H9 (cell line): ENCODE measurements around the gene HERC4. TPM values are rescaled to one million over a fixed set of nuclear protein-coding genes. Genes with fewer than 3 reads are reported as not detected.

Experiments
- DNase-seq: peaks from one replicate; pipeline ENCODE4 v3.0.0-alpha.2; 2017
- H2AFZ ChIP-seq: one replicate; pipeline ENCODE4 v1.6.1; 2013; ENCODE audit warnings: mild to moderate bottlenecking, low read length, control low read depth, moderate library complexity
- H2AK5ac ChIP-seq: 2 replicates; pipeline ENCODE4 v1.6.1; 2013; ENCODE audit warnings: low read length, control low read depth, mixed read lengths; ENCODE audit not compliant: insufficient read length
- H2BK120ac ChIP-seq: one replicate; pipeline ENCODE4 v1.6.1; 2013; ENCODE audit warnings: low read depth, mild to moderate bottlenecking, low read length, control low read depth, inconsistent platforms; ENCODE audit not compliant: poor library complexity, severe bottlenecking
- H2BK12ac ChIP-seq: 2 replicates; pipeline ENCODE4 v1.6.1; 2013; ENCODE audit warnings: low read length, control low read depth, mixed read lengths, low read depth; ENCODE audit not compliant: insufficient read length
- H2BK15ac ChIP-seq: 2 replicates; pipeline ENCODE4 v1.6.1; 2013; ENCODE audit warnings: low read depth, low read length, control low read depth
- H2BK20ac ChIP-seq: one replicate; pipeline ENCODE4 v1.6.1; 2013; ENCODE audit warnings: low read depth, mild to moderate bottlenecking, low read length, control low read depth, inconsistent platforms; ENCODE audit not compliant: poor library complexity, severe bottlenecking
- H2BK5ac ChIP-seq: 2 replicates; pipeline ENCODE4 v1.6.1; 2013; ENCODE audit warnings: low read length, control low read depth, mixed read lengths; ENCODE audit not compliant: insufficient read length
- H3K14ac ChIP-seq: 2 replicates; pipeline ENCODE4 v1.6.1; 2013; ENCODE audit warnings: low read length, control low read depth; ENCODE audit not compliant: insufficient read depth
- H3K18ac ChIP-seq: 2 replicates; pipeline ENCODE4 v1.6.1; 2013; ENCODE audit warnings: low read depth, mild to moderate bottlenecking, mixed read lengths, low read length, control low read depth; ENCODE audit not compliant: insufficient read length
- H3K23ac ChIP-seq: 2 replicates; pipeline ENCODE4 v1.6.1; 2013; ENCODE audit warnings: low read length, control low read depth, mixed read lengths, low read depth; ENCODE audit not compliant: insufficient read length
- H3K23me2 ChIP-seq: 2 replicates; pipeline ENCODE4 v1.6.1; 2013; ENCODE audit warnings: low read depth, mild to moderate bottlenecking, mixed read lengths, low read length, control low read depth; ENCODE audit not compliant: insufficient read length, poor library complexity, severe bottlenecking
- H3K27ac ChIP-seq: 2 replicates; pipeline ENCODE4 v1.5.1; 2013; ENCODE audit warnings: low read length, control low read depth, mixed read lengths, low read depth; ENCODE audit not compliant: insufficient read length
- H3K27me3 ChIP-seq: 2 replicates; pipeline ENCODE4 v1.6.1; 2013; ENCODE audit warnings: low read length, control low read depth, inconsistent platforms; ENCODE audit not compliant: insufficient read depth
- H3K4ac ChIP-seq: 2 replicates; pipeline ENCODE4 v1.6.1; 2013; ENCODE audit warnings: low read depth, mild to moderate bottlenecking, control low read depth, inconsistent platforms, low read length, moderate library complexity
- H3K4me1 ChIP-seq: 2 replicates; pipeline ENCODE4 v1.6.1; 2013; ENCODE audit warnings: low read length, control low read depth, inconsistent platforms; ENCODE audit not compliant: insufficient read depth
- H3K4me2 ChIP-seq: 2 replicates; pipeline ENCODE4 v1.6.1; 2013; ENCODE audit warnings: low read length, control low read depth, mixed read lengths; ENCODE audit not compliant: insufficient read length, insufficient read depth
- H3K56ac ChIP-seq: 2 replicates; pipeline ENCODE4 v1.6.1; 2013; ENCODE audit warnings: low read depth, mild to moderate bottlenecking, mixed read lengths, low read length, control low read depth; ENCODE audit not compliant: insufficient read length
- H3K79me1 ChIP-seq: 2 replicates; pipeline ENCODE4 v1.6.1; 2013; ENCODE audit warnings: low read depth, mild to moderate bottlenecking, moderate library complexity, low read length, control low read depth, inconsistent platforms; ENCODE audit not compliant: insufficient read depth, poor library complexity, severe bottlenecking
- H3K79me2 ChIP-seq: 2 replicates; pipeline ENCODE4 v1.6.1; 2013; ENCODE audit warnings: low read length, control low read depth, inconsistent platforms; ENCODE audit not compliant: insufficient read depth
- H3K9ac ChIP-seq: 2 replicates; pipeline ENCODE4 v1.6.1; 2013; ENCODE audit warnings: low read length, control low read depth, mixed read lengths; ENCODE audit not compliant: insufficient read length; ENCODE audit errors: extremely low read depth
- H3K9me3 ChIP-seq: one replicate; pipeline ENCODE4 v1.6.1; 2013; ENCODE audit warnings: low read depth, low read length, inconsistent platforms; ENCODE audit not compliant: control insufficient read depth
- H3T11ph ChIP-seq: one replicate; pipeline ENCODE4 v1.6.1; 2013; ENCODE audit warnings: mild to moderate bottlenecking, low read length, control low read depth, inconsistent platforms
- H4K20me1 ChIP-seq: one replicate; pipeline ENCODE4 v1.6.1; 2013; ENCODE audit not compliant: control insufficient read depth, insufficient read length, insufficient read depth
- H4K5ac ChIP-seq: 2 replicates; pipeline ENCODE4 v1.6.1; 2013; ENCODE audit warnings: low read depth, mild to moderate bottlenecking, mixed read lengths, low read length, control low read depth; ENCODE audit not compliant: insufficient read length
- H4K8ac ChIP-seq: replicated peaks from 2 replicates; pipeline ENCODE4 v1.6.1; 2013; ENCODE audit warnings: low read length, control low read depth, mixed read lengths, low read depth; ENCODE audit not compliant: insufficient read length
- H4K91ac ChIP-seq: 2 replicates; pipeline ENCODE4 v1.6.1; 2013; ENCODE audit warnings: low read depth, mild to moderate bottlenecking, moderate library complexity, mixed read lengths, low read length, control low read depth; ENCODE audit not compliant: insufficient read length
- H3K27ac Mint-ChIP-seq, 3 experiments: 2 replicates in 2 of 3; 3 replicates in 1 of 3; pipeline ENCODE4 v1.8.0; 2020 to 2021; ENCODE audit warnings: mixed read lengths in 3 of 3, mild to moderate bottlenecking in 1 of 3, moderate library complexity in 1 of 3
- H3K27me3 Mint-ChIP-seq: 2 replicates; pipeline ENCODE4 v1.8.0; 2021; ENCODE audit warnings: low read depth, mild to moderate bottlenecking, moderate library complexity, mixed read lengths
- H3K36me3 Mint-ChIP-seq, 3 experiments: 2 replicates in 2 of 3; 3 replicates in 1 of 3; pipeline ENCODE4 v1.8.0; 2020 to 2021; ENCODE audit warnings: low read depth in 3 of 3, mixed read lengths in 3 of 3; ENCODE audit not compliant: insufficient read depth in 1 of 3
- H3K4me1 Mint-ChIP-seq, 2 experiments: 2 replicates each; pipeline ENCODE4 v1.8.0; 2020; ENCODE audit warnings: mixed read lengths in 2 of 2
- H3K4me3 Mint-ChIP-seq, 2 experiments: 2 replicates in 1 of 2; 3 replicates in 1 of 2; pipeline ENCODE4 v1.8.0; 2020 to 2021; ENCODE audit warnings: mild to moderate bottlenecking in 2 of 2, mixed read lengths in 2 of 2, moderate library complexity in 1 of 2
- H3K9me3 Mint-ChIP-seq, 2 experiments: 2 replicates in 1 of 2; 3 replicates in 1 of 2; pipeline ENCODE4 v1.8.0; 2020; ENCODE audit warnings: mild to moderate bottlenecking in 2 of 2, mixed read lengths in 2 of 2, moderate library complexity in 1 of 2
- CTCF ChIP-seq: fragments of 200-600 bp; sonication (generic); conservative IDR thresholded peaks from 3 replicates; pipeline ENCODE4 v1.8.0; 2021; ENCODE audit warnings: antibody characterized with exemption, mild to moderate bottlenecking
- WGBS: extraction: QIAGEN DNeasy Blood & Tissue Kit; methylation state at CpG from one replicate; pipeline ENCODE4 v1.1.7; 2013; ENCODE audit warnings: missing lambda C conversion rate, low lambda C conversion rate, mixed read lengths; ENCODE audit not compliant: insufficient read length; ENCODE audit errors: extremely low coverage; 5-methylcytosine and 5-hydroxymethylcytosine counted together
- total RNA-seq: library from RNA; stranded (reverse); gene quantifications from 2 replicates; pipeline ENCODE4 v1.2.1, GENCODE V29; 2021

HERC4 gene
- total RNA-seq, 1 experiment from 2014 or later, result 24.5 TPM

- H3K4me2 ChIP-seq, result no peak overlapping the region
- no peak overlapping the region for H3K27ac ChIP-seq
- no peaks in the 10 kb centered on the region for H3K23me2 ChIP-seq
- no peak overlapping the region for H2BK15ac ChIP-seq
- no peak overlapping the region for H3K56ac ChIP-seq
- DNase-seq, result peak; percentile 33
- Mint-ChIP-seq H3K4me1 (peaks cover 22 to 23% of the 10 kb centered on the region in 2 experiments), H3K36me3 (peaks cover 37 to 61% (median 52%) of the 10 kb centered on the region in 3 experiments), H3K9me3 (peaks cover 7 to 10% of the 10 kb centered on the region in 2 experiments), H3K4me3 (peak overlapping the region in 1 of 2 experiments; percentile 65; a peak in 3 of 5 replicates), H3K27ac (peak overlapping the region; percentile 90 to 95 (median 91)), H3K27me3 (no peaks in the 10 kb centered on the region)
- no peaks in the 10 kb centered on the region for H3K79me1 ChIP-seq
- H2AK5ac ChIP-seq, result no peak overlapping the region
- no peak overlapping the region for H4K8ac ChIP-seq
- no peak overlapping the region for H3K23ac ChIP-seq
- H2BK5ac ChIP-seq, result no peak overlapping the region
- whole genome bisulfite sequencing, result no CpG with 5 or more reads among the region's 3 CpGs
- no peak overlapping the region for H3K9ac ChIP-seq
- no peaks in the 10 kb centered on the region for H4K20me1 ChIP-seq
- H2BK20ac ChIP-seq, result no peak overlapping the region
- 0 out of 2 replicates have a peak overlapping the region, but pooled peaks have one; percentile 30 for H3K14ac ChIP-seq
- H4K91ac ChIP-seq, result no peak overlapping the region
- TF ChIP-seq CTCF, result no peak
- no peaks in the 10 kb centered on the region for H3K79me2 ChIP-seq
- H3K18ac ChIP-seq, result no peak overlapping the region
- H4K5ac ChIP-seq, result no peak overlapping the region
- no peak overlapping the region for H3T11ph ChIP-seq
- H2AFZ ChIP-seq, result no peak overlapping the region
- no peak overlapping the region for H3K4ac ChIP-seq
- H2BK12ac ChIP-seq, result no peak overlapping the region
- no peak overlapping the region for H2BK120ac ChIP-seq
- peaks cover 8% of the 10 kb centered on the region; the same call in 1 of the 2 replicates for H3K4me1 ChIP-seq
- no peaks in the 10 kb centered on the region for H3K9me3 ChIP-seq
- H3K27me3 ChIP-seq, result no peaks in the 10 kb centered on the region
Measured at GRCh38 chr10:67976292-67977245, 98.5 kb downstream of the HERC4 start.
